ENCODE data around the gene C12orf76. TPM values are rescaled to one million over a fixed set of nuclear protein-coding genes. Genes with fewer than 3 reads are reported as not detected.

Gene C12orf76
- total and polyA plus RNA-seq, 2 of the 13 experiments (the other 11 are each of a cell fraction or from before 2014, with no cell fraction given), result 15.8 to 38.4 TPM

GRCh38 chr12:110046451-110047187 lies 1.7 kb downstream of the C12orf76 start:
- ChIA-PET CTCF (ENCODE audit: low intra/inter-chr PET ratio, low total read pairs) (no interaction called here), POLR2A (interaction anchor here (0.7 to 2.1 kb wide), 6 partner anchors 11 to 47 kb away, joined by 3 to 12 read pairs (median 4); partner anchors contain the start of gene ANKRD13A)
- in situ Hi-C loops (cut with HindIII; ENCODE audit: extremely low pct_ligation_motif_present, low pct_unique_long_range_greater_than_20kb) (no loop called here), intact Hi-C loops (cut with micrococcal nuclease; ENCODE audit: unreplicated experiment) (no loop called here)
- Histone ChIP-seq H3K4me3 (replicated peaks in 1 of 3; ENCODE audit: insufficient read depth in 1 of 3, low read depth in 2 of 3, low read length in 3 of 3) (peak overlapping the region; percentile 73 to 90 (median 89); a peak in 5 of 6 replicates), H3K27me3 (ENCODE audit: control insufficient read depth in 1 of 2, insufficient read depth in 2 of 2, low read length in 2 of 2) (no peaks in the 10 kb centered on the region), H3K9ac (ENCODE audit: insufficient read depth, low read depth, low read length) (peak overlapping the region; percentile 82), H4K20me1 (ENCODE audit: insufficient read depth, low read length) (no peaks in the 10 kb centered on the region), H3K4me1 (ENCODE audit: insufficient read depth, low read length) (peaks cover 44% of the 10 kb centered on the region), H3K79me2 (ENCODE audit: insufficient read depth, low read length) (peaks cover 32% of the 10 kb centered on the region), H3K4me2 (ENCODE audit: low read depth, low read length) (peak overlapping the region; percentile 83), H2AFZ (ENCODE audit: low read length) (no peak overlapping the region), H3K36me3 (replicated peaks in 1 of 2; ENCODE audit: control insufficient read depth in 1 of 2, insufficient read depth in 2 of 2, low read length in 2 of 2) (peaks cover under 1 to 10% of the 10 kb centered on the region in 2 experiments), H3K27ac (ENCODE audit: extremely low read length, insufficient read depth, low read length) (peak overlapping the region; percentile 77), H3K9me3 (ENCODE audit: low read length) (no peaks in the 10 kb centered on the region)
- DNase-seq (ENCODE audit: low spot score), result peak; percentile 35
- BruUV-seq (replicated peaks), result no TSS peak
- WGBS (ENCODE audit: low lambda C conversion rate), result 52% methylated on average over 8 of the region's 8 CpGs
- peak; percentile 78 for FAIRE-seq
- ATAC-seq, result no peak
- TF ChIP-seq CEBPG (CRISPR knock-in tag; IDR thresholded peaks at IDR 0.05) (peak; percentile 56), PATZ1 (CRISPR knock-in tag; IDR thresholded peaks at IDR 0.05) (peak; percentile 10; the same call in 1 of the 2 replicates), ATF7-NPFF (CRISPR knock-in tag; IDR thresholded peaks at IDR 0.05; ENCODE audit: low read depth) (no peak), MAFK (conservative IDR thresholded peaks at IDR 0.05 in 1 of 2, IDR thresholded peaks at IDR 0.05 in 1 of 2; ENCODE audit: low read length in 2 of 2) (no peak), CEBPB (IDR thresholded peaks at IDR 0.05; ENCODE audit: borderline replicate concordance, low read depth, low read length) (peak; percentile 67), ZNF616 (CRISPR knock-in tag; IDR thresholded peaks at IDR 0.05; ENCODE audit: low read depth) (no peak), ATF4 (CRISPR knock-in tag; IDR thresholded peaks at IDR 0.05) (peak in 1 of 2 experiments; percentile 36; a peak in 1 of 4 replicates), ZFP82 (CRISPR knock-in tag; IDR thresholded peaks at IDR 0.05; ENCODE audit: borderline replicate concordance) (no peak), KLF16 (CRISPR knock-in tag; IDR thresholded peaks at IDR 0.05) (no peak), ZNF235 (CRISPR knock-in tag; IDR thresholded peaks at IDR 0.05; ENCODE audit: borderline replicate concordance) (no peak), ZSCAN20 (CRISPR knock-in tag; IDR thresholded peaks at IDR 0.05; ENCODE audit: borderline replicate concordance) (no peak), BCL3 (CRISPR knock-in tag; IDR thresholded peaks at IDR 0.05) (no peak), NR3C1 (CRISPR knock-in tag; IDR thresholded peaks at IDR 0.05) (no peak), MLX (CRISPR knock-in tag; IDR thresholded peaks at IDR 0.05) (no peak), HNRNPH1 (optimal IDR thresholded peaks at IDR 0.05; ENCODE audit: low read depth, low read length) (no peak)

Data from HepG2 (cell line).